Neural cell (in vitro differentiated cells): ENCODE measurements around the gene TXNL1. TPM values are rescaled to one million over a fixed set of nuclear protein-coding genes. Genes with fewer than 3 reads are reported as not detected.

ENCODE experiments used
- H2AFZ ChIP-seq: fragments of 200-600, 300-800 bp; sonication (generic), shearing (Covaris generic); 2 replicates; pipeline ENCODE4 v1.6.0; 2014; ENCODE audit warnings: low read depth, mild to moderate bottlenecking, antibody characterized with exemption, low read length, moderate library complexity
- H3F3A ChIP-seq: fragments of 200-600 bp; shearing (Covaris generic); 2 replicates; pipeline ENCODE4 v1.6.1; 2016; ENCODE audit warnings: mild to moderate bottlenecking, moderate library complexity, mixed read lengths, antibody characterized with exemption, low read length; ENCODE audit not compliant: insufficient read depth, poor library complexity, severe bottlenecking
- H3K27ac ChIP-seq: fragments of 200-600, 300-800 bp; sonication (generic), shearing (Covaris generic); 2 replicates; pipeline ENCODE4 v1.5.1; 2014; ENCODE audit warnings: mild to moderate bottlenecking, low read length, moderate library complexity
- H3K27me3 ChIP-seq: fragments of 300-800, 200-600 bp; sonication (generic), shearing (Covaris generic); 2 replicates; pipeline ENCODE4 v1.6.0; 2014; ENCODE audit warnings: mild to moderate bottlenecking, low read depth, low read length, moderate library complexity; ENCODE audit not compliant: insufficient read depth
- H3K36me3 ChIP-seq: fragments of 300-800, 200-600 bp; sonication (generic), shearing (Covaris generic); 2 replicates; pipeline ENCODE4 v1.5.1; 2014; ENCODE audit warnings: mild to moderate bottlenecking, antibody characterized with exemption, low read length, moderate library complexity; ENCODE audit not compliant: insufficient read depth
- H3K4me2 ChIP-seq: fragments of 300-800, 200-600 bp; sonication (generic), shearing (Covaris generic); 2 replicates; pipeline ENCODE4 v1.6.0; 2014; ENCODE audit warnings: mild to moderate bottlenecking, low read length
- H3K4me3 ChIP-seq: fragments of 300-800, 200-600 bp; sonication (generic), shearing (Covaris generic); 2 replicates; pipeline ENCODE4 v1.5.1; 2014; ENCODE audit warnings: mild to moderate bottlenecking, low read length, moderate library complexity
- H3K79me2 ChIP-seq: fragments of 200-600 bp; shearing (Covaris generic); replicated peaks from 2 replicates; pipeline ENCODE4 v1.6.0; 2014; ENCODE audit warnings: mild to moderate bottlenecking, low read length, moderate library complexity; ENCODE audit not compliant: insufficient read depth
- H3K9ac ChIP-seq: fragments of 300-800, 200-600 bp; sonication (generic), shearing (Covaris generic); 2 replicates; pipeline ENCODE4 v1.6.1; 2016; ENCODE audit warnings: mild to moderate bottlenecking, low read length, mixed read lengths
- H3K9me2 ChIP-seq: fragments of 200-600 bp; shearing (Covaris generic); 2 replicates; pipeline ENCODE4 v1.6.1; 2016; ENCODE audit warnings: mild to moderate bottlenecking, low read length, mixed read lengths; ENCODE audit not compliant: insufficient read depth
- H3K9me3 ChIP-seq: fragments of 200-600, 300-800 bp; sonication (generic), shearing (Covaris generic); 2 replicates; pipeline ENCODE4 v1.6.1; 2016; ENCODE audit warnings: mild to moderate bottlenecking, mixed run types, low read length, moderate library complexity, mixed read lengths
- H4K20me1 ChIP-seq: fragments of 200-600 bp; shearing (Covaris generic); 2 replicates; pipeline ENCODE4 v1.6.1; 2016; ENCODE audit warnings: mild to moderate bottlenecking, mixed run types; ENCODE audit not compliant: insufficient read depth
- EP300 ChIP-seq: fragments of 450-650 bp; conservative IDR thresholded peaks from 2 replicates; pipeline ENCODE4 v1.6.1; 2014; ENCODE audit warnings: antibody characterized with exemption, mild to moderate bottlenecking, moderate library complexity; ENCODE audit not compliant: poor library complexity, severe bottlenecking
- EZH2 ChIP-seq: fragments of 200-600, 300-800 bp; shearing (Covaris generic), sonication (generic); IDR thresholded peaks from 2 replicates; pipeline ENCODE4 v1.6.1; 2014; ENCODE audit warnings: antibody characterized with exemption, low read length, borderline replicate concordance, mild to moderate bottlenecking; ENCODE audit not compliant: insufficient read depth, poor library complexity, severe bottlenecking
- MXI1 ChIP-seq: fragments of 450-650 bp; conservative IDR thresholded peaks from 2 replicates; pipeline ENCODE4 v1.6.1; 2014; ENCODE audit warnings: antibody characterized with exemption, mild to moderate bottlenecking; ENCODE audit not compliant: poor library complexity, severe bottlenecking
- POLR2AphosphoS5 ChIP-seq: IDR thresholded peaks from 2 replicates; pipeline ENCODE4 v1.6.1; 2012
- RAD21 ChIP-seq: fragments of 450-650 bp; conservative IDR thresholded peaks from 2 replicates; pipeline ENCODE4 v1.6.1; 2014; ENCODE audit warnings: antibody characterized with exemption, mild to moderate bottlenecking, moderate library complexity
- REST ChIP-seq: IDR thresholded peaks from 2 replicates; pipeline ENCODE4 v1.6.1; 2012; ENCODE audit warnings: borderline replicate concordance
- SMC3 ChIP-seq: fragments of 450-650 bp; conservative IDR thresholded peaks from 2 replicates; pipeline ENCODE4 v1.6.1; 2014; ENCODE audit warnings: antibody characterized with exemption, mild to moderate bottlenecking, moderate library complexity; ENCODE audit not compliant: poor library complexity
- polyA plus RNA-seq: library from polyadenylated mRNA; depleted of rRNA; stranded (reverse); fragments of >200 nt; gene quantifications from 2 replicates; pipeline ENCODE4 v1.2.3, GENCODE V29; 2014

Gene TXNL1
- polyA plus RNA-seq, 1 donor from 2014 or later = 84.7 TPM

GRCh38 chr18:56649996-56650395 is 11.6 kb upstream of the TXNL1 start:
- Histone ChIP-seq H3K36me3 (no peaks in the 10 kb centered on the region), H3K9ac (no peak overlapping the region), H2AFZ (no peak overlapping the region), H3K9me2 (no peaks in the 10 kb centered on the region), H3K4me2 (no peak overlapping the region), H3K9me3 (no peaks in the 10 kb centered on the region), H3K4me3 (peak overlapping the region; percentile 79), H3K27me3 (no peaks in the 10 kb centered on the region), H3K27ac (no peak overlapping the region), H3F3A (no peaks in the 10 kb centered on the region), H4K20me1 (no peaks in the 10 kb centered on the region), H3K79me2 (peaks cover 26% of the 10 kb centered on the region)
- no peak for TF ChIP-seq EZH2
- TF ChIP-seq REST = no peak
- TF ChIP-seq MXI1 = no peak
- no peak for TF ChIP-seq RAD21
- no peak for TF ChIP-seq SMC3
- no peak for TF ChIP-seq POLR2AphosphoS5

GRCh38 chr18:56647951-56648893 is 9.8 kb upstream of the TXNL1 start:
- Histone ChIP-seq H3K9me3 (no peaks in the 10 kb centered on the region), H3K36me3 (no peaks in the 10 kb centered on the region), H3K4me3 (no peak overlapping the region), H3F3A (no peaks in the 10 kb centered on the region), H3K4me2 (no peak overlapping the region), H4K20me1 (no peaks in the 10 kb centered on the region), H2AFZ (no peak overlapping the region), H3K79me2 (peaks cover 16% of the 10 kb centered on the region), H3K9me2 (no peaks in the 10 kb centered on the region), H3K9ac (no peak overlapping the region), H3K27me3 (no peaks in the 10 kb centered on the region), H3K27ac (no peak overlapping the region)
- TF ChIP-seq SMC3 = no peak

- no peaks in the 10 kb centered on the region for H3K9me2 ChIP-seq
- H4K20me1 ChIP-seq = no peaks in the 10 kb centered on the region
- TF ChIP-seq EP300 (no peak), POLR2AphosphoS5 (no peak), REST (no peak)
- no peak overlapping the region for H3K4me2 ChIP-seq
- H3K79me2 ChIP-seq = peaks cover 5% of the 10 kb centered on the region
- H3K27ac ChIP-seq = no peak overlapping the region
- H3K9ac ChIP-seq = no peak overlapping the region
- no peaks in the 10 kb centered on the region for H3K9me3 ChIP-seq
- no peak overlapping the region for H2AFZ ChIP-seq
- no peaks in the 10 kb centered on the region for H3F3A ChIP-seq
- H3K36me3 ChIP-seq = no peaks in the 10 kb centered on the region
- H3K27me3 ChIP-seq = no peaks in the 10 kb centered on the region
- H3K4me3 ChIP-seq = no peak overlapping the region
Observed at GRCh38 chr18:56647071-56647470, 8.7 kb upstream of the TXNL1 start.
